Liver (tissue), 3 donors: Measurements from ENCODE around the gene MCCD1.

Source experiments
- CTCF ChIP-seq: fragments of 150-350 bp; IDR thresholded peaks from 2 replicates; pipeline ENCODE4 v1.5.1; 2017; ENCODE audit warnings: improper control_type of control experiment, low read depth, low read length; ENCODE audit not compliant: missing input control
- EGR1 ChIP-seq, 2 donors: IDR thresholded peaks; 2 replicates each; pipeline ENCODE4 v1.6.1; 2016 to 2018; ENCODE audit warnings: antibody characterized with exemption in 2 of 2, low read depth in 2 of 2
- FOXA1 ChIP-seq: IDR thresholded peaks from 2 replicates; pipeline ENCODE4 v1.6.1; 2016; ENCODE audit warnings: antibody characterized with exemption
- GABPA ChIP-seq, 2 donors: IDR thresholded peaks in 1 of 2; conservative IDR thresholded peaks in 1 of 2; 2 replicates each; pipeline ENCODE4 v1.6.1; 2016; ENCODE audit warnings: antibody characterized with exemption in 2 of 2, mild to moderate bottlenecking in 1 of 2, moderate library complexity in 1 of 2
- JUND ChIP-seq, 2 donors: IDR thresholded peaks; 2 replicates each; pipeline ENCODE4 v1.6.1; 2016; ENCODE audit warnings: antibody characterized with exemption in 2 of 2
- RAD21 ChIP-seq, 2 donors: IDR thresholded peaks; 2 replicates each; pipeline ENCODE4 v1.6.1; 2016; ENCODE audit warnings: antibody characterized with exemption in 2 of 2, mild to moderate bottlenecking in 2 of 2
- SP1 ChIP-seq: IDR thresholded peaks from 2 replicates; pipeline ENCODE4 v1.6.1; 2018; ENCODE audit warnings: antibody characterized with exemption, mild to moderate bottlenecking
- TAF1 ChIP-seq: conservative IDR thresholded peaks from 2 replicates; pipeline ENCODE4 v1.6.1; 2016; ENCODE audit warnings: antibody characterized with exemption, mild to moderate bottlenecking
- YY1 ChIP-seq: IDR thresholded peaks from 2 replicates; pipeline ENCODE4 v1.6.1; 2016; ENCODE audit warnings: antibody characterized with exemption, mild to moderate bottlenecking
- TF ChIP-seq, protein P1 (sequence below): IDR thresholded peaks from 2 replicates; pipeline ENCODE4 v1.6.1; 2016; ENCODE audit warnings: antibody characterized with exemption, mild to moderate bottlenecking
- TF ChIP-seq, protein P2 (sequence below): IDR thresholded peaks from 2 replicates; pipeline ENCODE4 v1.6.1; 2016; ENCODE audit warnings: antibody characterized with exemption
- TF ChIP-seq, protein P3 (sequence below): IDR thresholded peaks from 2 replicates; pipeline ENCODE4 v1.6.1; 2016; ENCODE audit warnings: antibody characterized with exemption
- TF ChIP-seq, protein P4 (sequence below): IDR thresholded peaks from 2 replicates; pipeline ENCODE4 v1.6.1; 2016; ENCODE audit warnings: antibody characterized with exemption
- donor health status: healthy.
- donor health status: healthy.

DNA sequence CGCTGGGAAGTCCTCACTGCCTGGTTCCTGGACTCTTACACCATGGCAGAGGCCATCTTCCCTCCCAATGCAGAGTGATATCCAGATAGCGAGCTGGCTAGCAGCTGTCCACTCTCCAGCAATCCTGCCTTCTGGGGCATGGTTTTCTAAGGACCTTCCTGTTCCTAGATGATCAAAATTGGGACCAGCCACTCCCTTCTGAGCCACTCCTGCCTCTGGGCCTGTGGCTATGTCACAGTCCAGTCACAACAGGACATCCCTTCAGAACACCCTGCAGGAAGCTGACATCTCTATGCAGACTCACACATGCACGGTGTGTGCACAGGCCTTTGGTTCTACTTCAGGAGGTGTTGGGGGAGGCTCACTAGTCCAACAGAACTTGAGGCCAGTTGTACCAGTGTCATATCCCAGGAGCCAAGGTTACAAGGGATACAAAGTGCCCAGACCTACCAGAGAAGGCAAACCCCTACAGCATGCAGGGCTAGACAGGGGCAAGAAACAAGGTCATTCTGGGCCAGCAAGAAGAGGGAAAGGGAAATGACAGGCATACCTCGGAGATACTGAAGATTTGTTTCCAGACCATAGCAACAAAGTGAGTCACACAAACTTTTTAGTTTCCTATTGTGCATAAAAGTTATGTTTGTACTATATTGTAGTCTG lies 2.7 kb upstream of the MCCD1 start:
- TF ChIP-seq, protein P1, sequence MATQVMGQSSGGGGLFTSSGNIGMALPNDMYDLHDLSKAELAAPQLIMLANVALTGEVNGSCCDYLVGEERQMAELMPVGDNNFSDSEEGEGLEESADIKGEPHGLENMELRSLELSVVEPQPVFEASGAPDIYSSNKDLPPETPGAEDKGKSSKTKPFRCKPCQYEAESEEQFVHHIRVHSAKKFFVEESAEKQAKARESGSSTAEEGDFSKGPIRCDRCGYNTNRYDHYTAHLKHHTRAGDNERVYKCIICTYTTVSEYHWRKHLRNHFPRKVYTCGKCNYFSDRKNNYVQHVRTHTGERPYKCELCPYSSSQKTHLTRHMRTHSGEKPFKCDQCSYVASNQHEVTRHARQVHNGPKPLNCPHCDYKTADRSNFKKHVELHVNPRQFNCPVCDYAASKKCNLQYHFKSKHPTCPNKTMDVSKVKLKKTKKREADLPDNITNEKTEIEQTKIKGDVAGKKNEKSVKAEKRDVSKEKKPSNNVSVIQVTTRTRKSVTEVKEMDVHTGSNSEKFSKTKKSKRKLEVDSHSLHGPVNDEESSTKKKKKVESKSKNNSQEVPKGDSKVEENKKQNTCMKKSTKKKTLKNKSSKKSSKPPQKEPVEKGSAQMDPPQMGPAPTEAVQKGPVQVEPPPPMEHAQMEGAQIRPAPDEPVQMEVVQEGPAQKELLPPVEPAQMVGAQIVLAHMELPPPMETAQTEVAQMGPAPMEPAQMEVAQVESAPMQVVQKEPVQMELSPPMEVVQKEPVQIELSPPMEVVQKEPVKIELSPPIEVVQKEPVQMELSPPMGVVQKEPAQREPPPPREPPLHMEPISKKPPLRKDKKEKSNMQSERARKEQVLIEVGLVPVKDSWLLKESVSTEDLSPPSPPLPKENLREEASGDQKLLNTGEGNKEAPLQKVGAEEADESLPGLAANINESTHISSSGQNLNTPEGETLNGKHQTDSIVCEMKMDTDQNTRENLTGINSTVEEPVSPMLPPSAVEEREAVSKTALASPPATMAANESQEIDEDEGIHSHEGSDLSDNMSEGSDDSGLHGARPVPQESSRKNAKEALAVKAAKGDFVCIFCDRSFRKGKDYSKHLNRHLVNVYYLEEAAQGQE: no peak
- TF ChIP-seq CTCF: no peak
- TF ChIP-seq GABPA (IDR thresholded peaks at IDR 0.05 in 1 of 2, conservative IDR thresholded peaks at IDR 0.05 in 1 of 2): no peak
- no peak for TF ChIP-seq JUND (IDR thresholded peaks at IDR 0.05)
- TF ChIP-seq, protein P2, sequence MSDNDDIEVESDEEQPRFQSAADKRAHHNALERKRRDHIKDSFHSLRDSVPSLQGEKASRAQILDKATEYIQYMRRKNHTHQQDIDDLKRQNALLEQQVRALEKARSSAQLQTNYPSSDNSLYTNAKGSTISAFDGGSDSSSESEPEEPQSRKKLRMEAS: no peak
- no peak for TF ChIP-seq TAF1
- TF ChIP-seq YY1: no peak
- TF ChIP-seq RAD21 (IDR thresholded peaks at IDR 0.05): no peak
- TF ChIP-seq, protein P3, sequence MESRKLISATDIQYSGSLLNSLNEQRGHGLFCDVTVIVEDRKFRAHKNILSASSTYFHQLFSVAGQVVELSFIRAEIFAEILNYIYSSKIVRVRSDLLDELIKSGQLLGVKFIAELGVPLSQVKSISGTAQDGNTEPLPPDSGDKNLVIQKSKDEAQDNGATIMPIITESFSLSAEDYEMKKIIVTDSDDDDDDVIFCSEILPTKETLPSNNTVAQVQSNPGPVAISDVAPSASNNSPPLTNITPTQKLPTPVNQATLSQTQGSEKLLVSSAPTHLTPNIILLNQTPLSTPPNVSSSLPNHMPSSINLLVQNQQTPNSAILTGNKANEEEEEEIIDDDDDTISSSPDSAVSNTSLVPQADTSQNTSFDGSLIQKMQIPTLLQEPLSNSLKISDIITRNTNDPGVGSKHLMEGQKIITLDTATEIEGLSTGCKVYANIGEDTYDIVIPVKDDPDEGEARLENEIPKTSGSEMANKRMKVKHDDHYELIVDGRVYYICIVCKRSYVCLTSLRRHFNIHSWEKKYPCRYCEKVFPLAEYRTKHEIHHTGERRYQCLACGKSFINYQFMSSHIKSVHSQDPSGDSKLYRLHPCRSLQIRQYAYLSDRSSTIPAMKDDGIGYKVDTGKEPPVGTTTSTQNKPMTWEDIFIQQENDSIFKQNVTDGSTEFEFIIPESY: no peak
- TF ChIP-seq, protein P4, sequence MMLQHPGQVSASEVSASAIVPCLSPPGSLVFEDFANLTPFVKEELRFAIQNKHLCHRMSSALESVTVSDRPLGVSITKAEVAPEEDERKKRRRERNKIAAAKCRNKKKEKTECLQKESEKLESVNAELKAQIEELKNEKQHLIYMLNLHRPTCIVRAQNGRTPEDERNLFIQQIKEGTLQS: no peak
- TF ChIP-seq SP1: no peak
- no peak for TF ChIP-seq EGR1 (IDR thresholded peaks at IDR 0.05; ENCODE audit: low read depth in 2 of 2)
- TF ChIP-seq FOXA1: no peak
